ENCODE results near the gene PRMT2.
A peak's percentile ranks its signal among the peaks of the same experiment; 100 is the strongest.
"Not testable (repeated sequence)": the region's sequence is repeated elsewhere in the genome, so short reads cannot be mapped to it uniquely, and the experiment has no call there.

The PRMT2 gene

DNA sequence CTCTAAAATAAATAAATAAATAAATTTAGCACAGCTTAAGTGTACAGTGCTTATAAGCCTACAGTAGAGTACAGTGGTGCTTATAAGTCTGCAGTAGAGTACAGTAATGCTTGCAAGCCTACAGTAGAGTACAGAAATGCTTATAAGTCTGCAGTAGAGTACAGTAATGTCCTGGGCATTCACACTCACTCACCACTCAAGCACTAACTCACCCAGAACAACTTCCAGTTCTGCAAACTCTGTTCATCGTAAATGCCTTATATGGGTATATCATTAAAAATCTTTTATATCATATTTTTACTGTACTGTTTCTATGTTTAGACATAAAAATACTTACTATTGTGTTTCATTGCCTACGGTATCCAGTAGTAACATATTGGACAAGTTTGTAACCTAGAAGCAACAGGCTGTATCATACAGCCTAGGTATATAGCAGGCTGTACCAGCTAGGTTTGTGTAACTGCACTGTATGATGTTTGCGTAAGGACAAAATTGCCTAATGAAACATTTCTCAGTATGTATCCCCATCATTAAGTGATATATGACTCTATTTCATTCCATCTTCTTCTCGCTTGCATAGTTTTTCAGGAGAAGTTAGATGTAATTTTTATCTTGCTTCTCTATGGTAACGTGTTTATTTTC is 16.6 kb upstream of the PRMT2 start:
- DNase-seq = peak; percentile 56

DNA sequence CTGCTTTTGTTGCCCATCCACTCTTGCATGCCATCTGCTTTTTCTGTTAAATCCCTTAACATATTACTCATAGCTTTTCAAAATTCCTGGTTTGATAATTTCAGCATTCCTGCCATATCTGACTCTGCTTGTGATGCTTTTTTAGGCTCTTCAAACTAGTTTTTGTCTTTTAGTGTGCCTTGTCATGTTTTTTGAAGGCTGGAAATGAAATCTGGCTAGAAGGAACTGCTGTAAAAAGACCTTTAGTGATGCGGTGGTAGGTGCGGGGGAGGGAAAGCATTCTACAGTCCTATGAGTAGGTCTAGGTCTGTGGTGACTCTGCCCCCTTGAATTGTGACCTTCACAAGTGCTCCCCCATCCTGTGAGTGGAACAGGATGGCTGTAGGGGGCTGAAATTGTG is 15.6 kb upstream of the PRMT2 start:
- DNase-seq = no peak

DNA sequence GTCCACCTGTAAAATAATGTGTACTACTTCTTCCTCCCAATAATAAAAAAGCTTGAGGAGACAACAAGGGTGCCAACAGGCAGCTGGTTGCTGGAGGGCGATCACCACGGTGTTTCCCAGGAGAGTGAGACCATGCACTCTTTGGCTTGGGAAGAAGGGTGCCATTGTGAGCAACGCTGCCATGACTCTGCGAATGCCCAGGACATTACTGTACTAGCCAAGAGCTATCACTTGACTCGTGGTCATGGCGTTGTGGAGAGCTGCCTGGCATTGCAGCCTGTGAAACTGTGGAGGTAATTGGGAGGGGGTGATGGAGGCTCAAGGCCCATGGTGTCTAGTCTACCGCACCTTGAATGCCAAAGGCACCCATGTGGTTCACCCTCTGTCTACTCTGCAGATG is 14.6 kb upstream of the PRMT2 start:
- no peak for DNase-seq

DNA sequence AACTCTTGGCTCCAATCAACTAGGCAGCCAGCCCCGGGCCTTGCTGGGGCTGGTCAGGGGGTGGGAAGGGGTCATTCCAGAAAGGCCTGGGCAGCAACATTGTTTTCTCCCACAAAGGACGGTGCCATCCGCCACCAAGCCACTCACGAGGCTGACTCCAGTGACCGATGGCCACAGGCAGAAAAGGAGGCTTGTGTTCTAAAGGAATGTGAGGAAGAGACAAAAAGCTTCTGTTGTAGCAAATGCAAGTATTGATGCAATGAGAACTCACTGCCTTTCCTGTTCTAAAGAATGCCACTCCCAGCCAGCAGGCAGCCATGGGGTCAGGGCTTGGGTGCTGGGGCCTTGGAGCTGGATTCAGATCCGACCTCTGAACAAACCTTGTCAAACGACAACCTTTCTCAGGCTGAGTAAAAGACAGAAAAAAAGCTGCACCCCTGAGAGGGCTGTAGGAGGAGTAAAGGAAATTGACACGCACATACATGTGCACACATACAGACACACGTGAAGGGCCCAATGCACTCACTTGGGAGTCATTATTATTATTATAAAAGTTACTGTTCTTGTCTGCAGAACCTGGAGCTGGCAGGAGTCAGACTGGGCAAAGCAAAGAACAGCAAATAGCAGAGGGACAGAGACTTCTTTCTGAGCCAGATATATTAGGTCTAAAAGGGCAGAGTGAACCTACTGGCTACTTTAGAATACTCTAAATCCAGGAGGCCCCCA is 13.9 kb upstream of the PRMT2 start:
- peak; percentile 16 for DNase-seq

DNA sequence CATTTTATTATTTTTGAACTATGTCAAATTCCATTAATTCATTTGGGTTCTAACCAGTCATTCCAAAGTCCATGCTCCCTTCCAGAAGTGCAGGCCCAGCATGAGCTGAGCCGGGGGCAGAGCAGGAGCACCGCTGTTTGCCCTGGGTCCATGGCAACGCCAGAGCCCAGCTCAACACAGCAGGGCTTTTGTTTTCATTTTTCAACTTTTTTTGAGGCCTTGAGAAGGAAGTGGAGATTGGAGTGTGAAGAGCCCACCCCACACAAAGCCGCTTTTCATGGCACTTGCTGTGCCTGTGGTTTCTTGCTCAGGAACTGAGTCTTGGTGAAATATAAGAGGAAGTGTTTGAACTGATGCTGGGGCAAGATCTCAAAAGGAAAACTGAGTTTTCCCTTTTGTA is 13.2 kb upstream of the PRMT2 start:
- DNase-seq = peak; percentile 98

DNA sequence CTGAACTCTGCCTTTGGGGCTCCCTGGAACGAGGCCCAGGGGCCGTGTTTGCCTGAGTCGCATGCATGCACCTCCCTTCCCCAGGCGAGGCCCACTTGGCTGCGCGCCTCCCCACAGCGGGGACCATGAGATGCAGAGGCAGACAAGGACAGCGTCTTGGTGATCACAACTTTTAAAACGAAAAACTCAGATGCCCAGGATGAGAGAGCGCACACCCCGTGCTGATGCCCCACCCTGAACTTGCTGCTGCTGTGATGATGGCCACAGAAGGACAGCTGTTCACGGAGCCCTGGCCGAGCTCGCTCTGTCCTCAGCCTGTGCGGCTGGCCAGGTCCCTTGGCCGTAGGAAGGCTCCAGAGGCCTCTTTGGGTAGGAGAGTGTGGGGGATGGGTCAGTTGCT is 11.4 kb upstream of the PRMT2 start:
- DNase-seq = no peak

DNA sequence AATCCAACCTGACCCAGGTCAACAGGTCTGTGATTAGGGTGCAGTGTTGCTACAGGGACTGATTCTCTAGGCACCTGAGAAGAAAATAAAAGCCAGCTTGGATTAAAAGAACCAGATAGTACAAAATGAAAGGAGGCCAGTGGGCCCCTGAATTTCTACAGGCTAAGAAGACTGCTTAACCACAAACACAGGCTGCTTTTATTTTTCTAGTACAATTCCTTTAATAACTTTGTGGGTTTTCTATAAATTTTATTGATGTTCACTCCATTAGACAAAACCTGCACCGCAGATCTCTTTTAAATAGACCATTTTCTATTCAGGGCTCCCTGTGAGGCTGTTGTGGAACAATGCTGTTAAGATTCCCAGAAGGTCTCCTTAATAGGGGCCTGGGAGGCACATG is 9.7 kb upstream of the PRMT2 start:
- DNase-seq = no peak

DNA sequence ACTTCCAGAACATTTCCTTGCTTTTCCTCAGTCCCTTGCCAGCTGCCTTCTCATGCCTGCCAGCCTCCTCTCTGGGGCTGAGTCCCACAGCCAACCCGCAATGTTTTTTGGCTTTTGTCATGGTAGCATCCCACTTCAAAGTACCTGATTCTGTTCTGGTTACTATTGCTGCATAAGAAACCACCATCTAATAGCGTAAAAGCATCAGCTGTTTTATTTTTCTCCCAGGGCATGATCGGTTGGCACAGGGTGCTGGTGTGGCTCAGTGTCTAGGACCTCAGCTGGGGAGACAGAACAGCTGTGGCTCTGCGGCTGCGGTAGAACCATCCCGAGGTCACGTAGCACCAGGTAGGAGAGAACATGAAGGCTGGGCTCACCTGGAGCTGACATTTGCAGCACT is 8.9 kb upstream of the PRMT2 start:
- DNase-seq = no peak

DNA sequence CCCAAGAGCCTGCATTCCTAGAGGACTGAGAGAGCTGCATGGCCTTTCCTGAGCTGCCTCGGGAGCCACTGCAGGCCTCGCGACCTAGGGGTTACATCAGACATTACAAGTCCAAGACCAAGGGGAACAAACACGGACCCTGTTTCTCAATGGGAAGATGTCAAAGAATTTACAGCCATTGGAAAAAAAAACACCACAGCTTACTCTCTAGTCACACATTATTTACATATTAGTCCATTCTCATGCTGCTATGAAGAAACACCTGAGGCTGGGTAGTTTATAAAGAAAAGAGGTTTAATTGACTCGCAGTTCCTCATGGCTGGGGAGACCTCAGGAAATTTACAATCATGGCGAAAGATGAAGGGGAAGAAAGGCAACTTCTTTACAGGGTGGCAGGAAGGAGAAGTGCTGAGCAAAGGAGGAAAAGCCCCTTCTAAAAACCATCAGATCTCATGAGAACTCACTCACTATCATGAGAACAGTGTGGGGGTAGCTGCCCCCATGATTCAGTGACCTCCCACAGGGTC is 8.4 kb upstream of the PRMT2 start:
- DNase-seq = peak; percentile 58

DNA sequence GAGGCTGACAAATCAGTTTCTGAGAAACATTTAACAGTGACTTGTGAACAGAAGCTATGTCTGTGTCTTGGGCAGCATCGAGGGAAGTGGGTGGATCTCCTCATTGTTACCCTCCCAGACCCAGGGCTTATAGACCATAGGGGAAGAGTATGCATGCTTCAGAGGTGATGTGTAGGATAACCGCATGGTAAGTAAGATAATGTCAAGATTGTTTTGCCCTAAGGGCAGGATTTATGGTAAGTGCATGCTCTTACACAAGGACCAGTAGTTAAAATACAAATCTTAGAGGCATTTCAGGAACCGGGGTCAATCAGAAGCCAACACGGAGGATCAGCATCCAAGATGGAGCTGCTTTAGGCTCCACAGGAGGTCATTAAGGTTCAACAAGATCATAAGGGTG is 7.7 kb upstream of the PRMT2 start:
- DNase-seq = no peak

DNA sequence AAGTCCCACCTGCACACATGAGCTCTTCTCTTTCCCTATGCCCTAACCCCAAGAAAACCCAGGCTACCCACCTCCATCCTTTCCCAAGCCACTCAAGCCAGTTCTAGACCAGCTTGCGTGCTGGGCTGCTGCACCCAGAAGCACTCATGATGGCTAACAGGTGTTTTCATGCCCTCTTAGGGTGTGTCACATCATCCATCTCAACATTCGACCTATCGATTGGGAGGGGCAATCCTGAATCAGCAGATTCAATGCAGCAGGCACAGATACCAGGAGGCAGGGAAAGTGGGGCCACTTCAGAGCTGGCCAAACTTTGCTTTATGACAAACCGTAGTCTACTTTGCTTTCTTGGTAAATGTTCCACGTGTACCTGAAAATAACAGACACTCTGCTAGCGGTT is 6.6 kb upstream of the PRMT2 start:
- DNase-seq = no peak

DNA sequence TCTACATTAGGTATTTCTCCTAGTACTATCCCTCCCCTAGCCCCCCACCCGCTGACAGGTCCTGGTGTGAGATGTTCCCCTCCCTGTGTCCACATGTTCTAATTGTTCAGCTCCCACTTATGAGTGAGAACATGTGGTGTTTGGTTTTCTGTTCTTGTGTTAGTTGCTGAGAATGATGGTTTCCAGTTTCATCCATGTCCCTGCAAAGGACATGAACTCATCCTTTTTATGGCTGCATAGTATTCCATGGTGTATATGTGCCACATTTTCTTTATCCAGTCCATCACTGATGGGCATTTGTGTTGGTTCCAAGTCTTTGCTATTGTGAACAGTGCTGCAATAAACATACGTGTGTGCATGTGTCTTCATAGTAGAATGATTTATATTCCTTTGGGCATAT is 4.6 kb upstream of the PRMT2 start:
- not testable (repeated sequence) for DNase-seq

DNA sequence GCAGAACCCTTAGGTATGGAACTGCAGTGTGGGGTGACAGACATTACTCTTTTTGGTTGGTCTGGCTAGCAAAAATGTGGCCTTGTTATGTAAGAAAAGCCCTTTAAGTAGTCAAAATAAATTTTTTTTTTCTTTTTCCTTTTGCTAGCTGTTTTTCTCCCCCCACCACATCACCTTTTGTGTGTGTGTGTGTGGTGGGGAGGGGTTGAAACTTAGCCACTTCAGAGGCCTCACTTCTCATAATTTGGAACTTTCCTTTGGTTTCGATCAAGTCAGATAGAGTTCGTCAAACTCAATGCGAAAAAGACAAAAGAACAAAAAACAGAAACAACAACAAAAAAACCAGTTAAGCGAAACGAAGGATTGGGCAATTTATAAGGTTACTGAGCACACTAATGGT is 1.9 kb upstream of the PRMT2 start:
- DNase-seq = no peak

DNA sequence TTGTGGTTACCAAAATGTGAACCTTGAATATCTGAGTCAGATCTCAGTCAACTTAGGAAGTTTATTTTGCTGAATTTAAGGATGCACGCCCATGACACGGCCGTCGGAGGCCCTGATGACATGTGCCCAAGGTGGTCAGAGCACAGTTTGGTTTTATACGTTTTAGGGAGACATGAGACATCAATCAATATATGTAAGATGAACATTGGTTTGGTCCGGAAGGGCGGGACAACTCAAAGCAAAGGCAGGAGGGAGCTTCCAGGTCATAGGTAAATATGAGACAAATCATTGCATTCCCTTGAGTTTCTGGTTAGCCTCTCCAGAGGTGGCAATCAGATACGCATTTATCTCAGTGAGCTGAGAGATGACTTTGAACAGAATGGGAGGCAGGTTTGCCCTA is 1.0 kb upstream of the PRMT2 start:
- DNase-seq = peak; percentile 22

DNA sequence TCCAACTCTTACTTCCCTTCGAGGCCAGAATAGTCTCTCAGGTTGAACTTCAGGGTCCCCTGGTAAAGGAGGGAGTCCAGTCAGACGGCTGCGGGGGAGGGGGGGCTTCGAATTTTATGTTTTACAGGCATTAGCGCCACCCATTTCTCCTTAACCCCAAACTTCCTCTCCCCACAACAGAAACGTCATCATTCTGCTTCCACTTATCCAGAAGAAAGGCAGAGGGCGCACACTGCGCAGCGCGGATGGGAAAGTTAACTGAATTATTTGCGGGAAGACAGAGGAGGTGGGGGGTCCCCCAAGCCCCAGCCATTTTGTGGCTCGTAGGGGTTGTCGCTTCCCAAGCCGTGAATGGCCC is 529 bp upstream of the PRMT2 start:
- peak; percentile 85 for DNase-seq

DNA sequence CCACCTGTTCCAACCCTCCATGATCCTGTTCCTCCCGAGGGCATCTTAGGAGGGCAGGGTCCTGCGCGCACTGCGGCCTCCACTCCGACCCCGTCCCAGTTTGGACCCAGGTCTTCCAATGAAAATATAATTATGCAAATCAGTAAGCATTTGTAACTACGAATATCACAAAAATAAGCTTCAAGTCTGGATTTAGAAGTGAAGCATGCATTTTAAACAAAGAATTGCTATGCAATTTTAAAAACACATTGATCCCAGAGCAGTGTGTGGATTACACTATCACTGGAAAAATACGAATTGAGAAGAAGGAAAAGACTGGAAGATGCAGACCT is 673 bp downstream of the PRMT2 start:
- DNase-seq = no peak

DNA sequence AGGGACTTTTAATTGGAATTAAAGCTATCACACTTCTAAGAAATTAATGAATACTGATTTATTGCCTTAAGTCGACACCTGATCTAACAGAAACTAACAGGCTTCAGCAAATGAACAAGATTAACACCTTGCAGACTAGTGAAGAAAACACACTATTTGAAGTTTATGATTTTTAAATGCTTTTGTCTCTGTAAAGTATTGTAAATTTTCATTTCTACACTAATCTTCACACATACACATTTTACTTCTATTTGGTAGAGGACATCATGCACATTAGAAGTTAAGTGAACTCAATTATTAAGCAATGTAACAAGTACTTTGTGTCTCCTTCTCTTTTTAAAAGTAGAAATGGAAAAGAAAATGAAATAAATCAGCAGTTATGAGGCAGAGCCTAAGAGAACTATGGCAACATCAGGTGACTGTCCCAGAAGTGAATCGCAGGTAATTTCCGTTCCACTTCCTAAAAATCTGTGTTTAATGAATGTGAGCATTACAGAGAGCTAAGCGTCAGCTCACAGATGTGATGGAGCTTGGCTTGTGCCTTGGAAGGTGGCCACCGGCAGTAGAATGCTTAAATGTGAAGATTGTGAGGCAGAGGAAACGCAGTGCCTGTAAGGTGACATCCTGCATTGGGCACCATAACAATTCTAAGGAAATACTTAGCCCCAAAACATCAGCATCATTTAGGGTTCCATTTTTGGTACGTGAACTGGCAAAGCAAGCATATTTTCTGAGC is 1.2 kb downstream of the PRMT2 start:
- no peak for DNase-seq

DNA sequence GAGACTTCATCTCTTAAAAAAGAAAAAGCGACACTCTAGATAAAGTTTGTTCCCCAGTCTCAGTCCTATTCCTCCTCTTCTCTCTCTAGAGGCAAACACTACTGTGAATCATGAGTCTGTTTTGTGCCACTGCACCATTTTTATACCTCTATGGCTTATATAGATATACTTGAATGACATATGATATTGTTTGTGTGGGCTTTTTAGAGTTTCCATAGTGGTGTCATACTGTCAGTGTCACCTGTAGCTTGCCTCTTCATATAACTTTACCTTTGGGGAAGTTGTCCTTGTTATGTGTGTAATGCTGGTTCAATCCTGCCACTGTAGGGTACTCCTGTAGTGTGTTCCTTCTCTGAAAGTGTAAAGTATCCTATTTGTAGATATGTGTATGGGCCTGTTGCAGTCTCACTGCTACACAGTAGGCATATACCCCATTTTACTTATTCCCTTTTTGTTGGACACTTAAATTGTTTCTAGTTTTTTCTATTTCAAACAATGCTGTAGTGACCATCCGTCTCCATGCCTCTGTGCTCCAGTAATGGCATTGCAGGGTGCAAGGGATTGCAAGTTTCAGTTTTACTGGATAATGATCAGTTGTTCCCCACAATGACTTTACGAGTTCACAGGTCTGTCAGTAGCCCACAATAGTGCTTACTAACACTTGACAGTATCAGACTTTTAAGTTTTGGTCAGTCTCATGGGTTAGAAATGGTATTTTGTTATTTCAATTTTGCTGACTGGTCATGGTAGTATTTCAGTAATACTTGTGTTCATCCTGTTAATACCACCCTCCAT is 2.7 kb downstream of the PRMT2 start:
- DNase-seq = peak; percentile 18

DNA sequence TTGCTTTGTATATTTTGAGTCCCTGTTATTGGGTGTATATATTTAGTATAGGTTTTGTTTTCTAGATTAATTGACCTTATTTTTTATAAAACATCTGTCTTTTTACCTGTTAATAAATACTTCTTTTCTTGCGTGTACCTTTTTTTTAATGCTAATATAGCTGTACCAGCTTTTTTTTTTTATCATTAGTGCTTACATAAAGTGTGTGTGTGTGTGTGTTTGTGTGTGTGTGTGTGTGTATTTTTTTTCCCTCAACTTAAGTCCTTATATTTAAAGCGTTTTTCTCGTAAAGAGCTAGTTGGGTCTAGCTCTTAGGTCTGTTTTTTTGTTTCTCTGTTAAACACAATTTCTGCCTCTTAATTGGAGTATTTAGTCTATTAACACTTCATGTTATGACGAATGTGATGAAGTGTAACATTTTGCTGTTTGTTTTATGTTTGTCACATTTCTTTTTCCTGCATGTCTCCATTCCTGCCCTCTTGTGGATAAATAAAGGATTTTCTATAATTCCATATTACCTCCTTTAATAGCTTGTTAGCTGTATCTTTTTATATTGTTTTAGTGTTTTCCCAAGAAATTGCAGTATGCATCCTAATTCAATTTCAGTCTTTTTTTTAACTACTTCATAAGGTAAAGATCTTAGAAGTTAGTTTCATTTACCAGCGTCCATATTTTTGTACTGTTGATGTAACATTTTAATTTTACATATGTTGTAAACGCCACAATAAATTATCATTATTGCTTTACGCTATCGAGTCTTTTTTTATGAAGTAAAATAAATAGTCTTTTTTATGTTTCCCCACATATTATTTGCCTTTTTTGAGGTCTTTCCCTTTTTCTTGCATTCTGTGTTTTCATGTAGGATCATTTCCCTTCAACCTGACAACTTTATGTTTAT is 4.3 kb downstream of the PRMT2 start:
- DNase-seq = peak; percentile 37

DNA sequence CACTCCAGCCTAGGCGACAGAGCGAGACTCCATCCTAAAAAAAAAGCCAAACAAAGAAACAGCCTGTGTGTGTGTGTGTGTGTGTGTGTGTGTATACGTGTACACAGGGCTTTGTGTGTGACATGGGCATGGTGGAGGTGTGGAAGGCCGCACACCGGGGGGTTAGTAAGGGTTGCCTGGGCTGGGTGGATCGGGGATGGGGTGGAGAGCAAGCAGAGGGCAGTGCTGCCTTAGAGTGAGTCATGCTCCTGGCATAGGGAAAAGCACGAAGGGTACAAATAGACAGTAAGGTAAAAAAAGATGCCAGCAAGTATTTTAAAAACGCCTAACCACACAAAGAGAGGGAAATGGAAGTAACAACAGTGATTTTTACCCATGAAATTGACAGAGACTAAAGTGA is 6.2 kb downstream of the PRMT2 start:
- no peak for DNase-seq

DNA sequence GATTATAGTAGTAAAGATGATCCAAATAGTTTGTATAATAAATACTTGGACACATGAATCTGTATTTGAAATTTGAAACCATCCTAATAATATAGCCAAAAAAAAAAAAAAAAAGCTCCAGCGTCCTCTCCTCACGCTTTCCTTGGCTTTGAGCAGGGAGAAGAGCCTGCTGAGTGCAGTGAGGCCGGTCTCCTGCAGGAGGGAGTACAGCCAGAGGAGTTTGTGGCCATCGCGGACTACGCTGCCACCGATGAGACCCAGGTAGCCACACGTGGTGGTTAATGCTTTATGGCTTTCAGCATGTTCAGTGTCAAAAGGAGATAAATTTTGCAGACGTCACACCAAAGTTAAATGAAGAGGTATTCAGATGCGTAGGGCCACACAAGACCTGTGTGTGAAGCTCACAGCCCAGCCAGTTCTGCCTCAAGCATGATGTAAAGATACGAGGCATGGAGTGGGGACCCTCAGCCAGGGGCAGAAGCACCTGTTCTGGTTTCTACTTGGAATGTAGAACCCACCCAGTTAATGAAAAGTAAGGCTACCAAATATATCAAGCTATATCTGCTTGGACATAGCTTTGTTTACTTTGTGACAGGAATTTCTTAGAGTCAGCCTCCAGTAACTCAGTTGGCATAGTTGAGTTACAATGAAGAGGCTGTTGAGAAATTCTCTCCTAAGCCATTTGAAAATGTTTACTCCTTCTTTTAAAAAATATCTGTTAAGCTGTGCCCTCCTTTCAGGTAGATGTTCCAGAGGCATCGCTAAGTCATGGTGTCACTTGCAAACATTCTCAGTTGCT is 8.1 kb downstream of the PRMT2 start:
- no peak for DNase-seq

DNA sequence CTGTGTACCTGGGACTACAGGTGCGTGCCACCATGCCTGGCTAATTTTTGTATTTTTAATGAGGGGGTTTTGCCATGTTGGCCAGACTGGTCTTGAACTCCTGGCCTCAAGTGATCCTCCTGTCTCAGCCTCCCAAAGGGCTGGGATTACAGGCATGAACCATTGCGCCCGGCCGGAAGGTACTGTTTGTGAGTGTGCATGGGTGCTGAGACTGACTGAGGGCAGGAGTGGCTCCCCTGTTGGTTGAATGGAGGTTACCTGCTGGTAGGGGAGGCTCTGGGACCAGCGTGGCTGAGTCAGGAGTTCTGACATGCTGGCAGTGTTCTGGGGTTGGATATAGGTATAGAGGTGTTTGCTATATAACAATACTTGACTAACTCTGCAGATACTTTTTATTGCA is 10.4 kb downstream of the PRMT2 start:
- DNase-seq = no peak

All from MV-4-11 (cell line).